Type B pancreatic cell (in vitro differentiated cells): Measurements from ENCODE around the gene TSC22D1. TPM values are rescaled to one million over a fixed set of nuclear protein-coding genes. Genes with fewer than 3 reads are reported as not detected.

Source experiments
- DNase-seq: peaks from one replicate; pipeline ENCODE4 v3.0.0; 2021; ENCODE audit warnings: mixed read lengths; ENCODE audit not compliant: unreplicated experiment; ENCODE audit errors: extremely low spot score
- H3K27ac Mint-ChIP-seq: 2 replicates; pipeline ENCODE4 v1.8.0; 2021; ENCODE audit warnings: mild to moderate bottlenecking, mixed read lengths
- H3K27me3 Mint-ChIP-seq: 2 replicates; pipeline ENCODE4 v1.8.0; 2021; ENCODE audit warnings: mixed read lengths
- H3K36me3 Mint-ChIP-seq: 2 replicates; pipeline ENCODE4 v1.8.0; 2021; ENCODE audit warnings: mixed read lengths
- H3K4me1 Mint-ChIP-seq: one replicate; pipeline ENCODE4 v1.8.0; 2021; ENCODE audit warnings: mixed read lengths; ENCODE audit not compliant: unreplicated experiment
- H3K4me3 Mint-ChIP-seq: 2 replicates; pipeline ENCODE4 v1.8.0; 2021; ENCODE audit warnings: mild to moderate bottlenecking, mixed read lengths
- H3K9me3 Mint-ChIP-seq: 2 replicates; pipeline ENCODE4 v1.8.0; 2021; ENCODE audit warnings: mixed read lengths
- total RNA-seq: library from RNA; stranded (reverse); gene quantifications from 2 replicates; pipeline ENCODE4 v1.2.1, GENCODE V29; 2021; ENCODE audit warnings: low replicate concordance
- TF ChIP-seq, protein P1 (sequence below): fragments of 200-600 bp; sonication (generic); conservative IDR thresholded peaks from 2 replicates; pipeline ENCODE4 v1.5.0; 2021; ENCODE audit warnings: antibody characterized with exemption, mild to moderate bottlenecking

TSC22D1 gene
- total RNA-seq, 1 donor from 2014 or later, result 132 TPM

DNA sequence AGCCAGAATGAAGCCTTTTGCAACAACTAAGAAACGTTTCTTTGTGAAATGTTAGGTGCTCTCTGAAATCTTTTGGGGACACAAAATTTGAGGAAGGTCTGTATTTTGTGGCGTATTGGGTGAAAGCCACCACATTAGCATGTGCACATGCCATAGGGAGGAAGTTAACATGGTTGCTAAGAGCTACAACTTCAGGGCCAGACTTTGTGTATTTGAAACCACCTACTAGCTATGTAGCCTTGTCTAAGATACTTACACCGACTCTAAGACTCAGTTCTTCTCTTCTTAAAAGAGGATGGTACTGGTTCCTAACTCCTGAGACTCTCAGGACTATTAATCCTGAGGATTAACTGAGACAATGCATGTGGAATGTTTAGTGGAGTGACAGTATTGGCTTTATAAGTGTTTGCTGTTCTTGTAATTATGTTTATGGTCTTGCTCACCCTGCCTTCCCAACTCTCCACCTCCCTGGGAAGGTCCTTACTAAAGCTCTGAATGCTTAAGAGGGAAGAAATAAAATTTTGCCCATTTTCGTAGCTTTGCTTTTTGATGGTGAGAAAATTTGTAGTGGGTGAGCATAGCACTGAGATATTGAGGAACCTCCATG is 187.0 kb downstream of the TSC22D1 start:
- Mint-ChIP-seq H3K36me3 (no peaks in the 10 kb centered on the region), H3K4me1 (peaks cover 38% of the 10 kb centered on the region), H3K27me3 (no peaks in the 10 kb centered on the region), H3K4me3 (no peak overlapping the region), H3K9me3 (no peaks in the 10 kb centered on the region), H3K27ac (no peak overlapping the region)
- TF ChIP-seq, protein P1, sequence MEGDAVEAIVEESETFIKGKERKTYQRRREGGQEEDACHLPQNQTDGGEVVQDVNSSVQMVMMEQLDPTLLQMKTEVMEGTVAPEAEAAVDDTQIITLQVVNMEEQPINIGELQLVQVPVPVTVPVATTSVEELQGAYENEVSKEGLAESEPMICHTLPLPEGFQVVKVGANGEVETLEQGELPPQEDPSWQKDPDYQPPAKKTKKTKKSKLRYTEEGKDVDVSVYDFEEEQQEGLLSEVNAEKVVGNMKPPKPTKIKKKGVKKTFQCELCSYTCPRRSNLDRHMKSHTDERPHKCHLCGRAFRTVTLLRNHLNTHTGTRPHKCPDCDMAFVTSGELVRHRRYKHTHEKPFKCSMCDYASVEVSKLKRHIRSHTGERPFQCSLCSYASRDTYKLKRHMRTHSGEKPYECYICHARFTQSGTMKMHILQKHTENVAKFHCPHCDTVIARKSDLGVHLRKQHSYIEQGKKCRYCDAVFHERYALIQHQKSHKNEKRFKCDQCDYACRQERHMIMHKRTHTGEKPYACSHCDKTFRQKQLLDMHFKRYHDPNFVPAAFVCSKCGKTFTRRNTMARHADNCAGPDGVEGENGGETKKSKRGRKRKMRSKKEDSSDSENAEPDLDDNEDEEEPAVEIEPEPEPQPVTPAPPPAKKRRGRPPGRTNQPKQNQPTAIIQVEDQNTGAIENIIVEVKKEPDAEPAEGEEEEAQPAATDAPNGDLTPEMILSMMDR, result no peak
- no peak for DNase-seq

DNA sequence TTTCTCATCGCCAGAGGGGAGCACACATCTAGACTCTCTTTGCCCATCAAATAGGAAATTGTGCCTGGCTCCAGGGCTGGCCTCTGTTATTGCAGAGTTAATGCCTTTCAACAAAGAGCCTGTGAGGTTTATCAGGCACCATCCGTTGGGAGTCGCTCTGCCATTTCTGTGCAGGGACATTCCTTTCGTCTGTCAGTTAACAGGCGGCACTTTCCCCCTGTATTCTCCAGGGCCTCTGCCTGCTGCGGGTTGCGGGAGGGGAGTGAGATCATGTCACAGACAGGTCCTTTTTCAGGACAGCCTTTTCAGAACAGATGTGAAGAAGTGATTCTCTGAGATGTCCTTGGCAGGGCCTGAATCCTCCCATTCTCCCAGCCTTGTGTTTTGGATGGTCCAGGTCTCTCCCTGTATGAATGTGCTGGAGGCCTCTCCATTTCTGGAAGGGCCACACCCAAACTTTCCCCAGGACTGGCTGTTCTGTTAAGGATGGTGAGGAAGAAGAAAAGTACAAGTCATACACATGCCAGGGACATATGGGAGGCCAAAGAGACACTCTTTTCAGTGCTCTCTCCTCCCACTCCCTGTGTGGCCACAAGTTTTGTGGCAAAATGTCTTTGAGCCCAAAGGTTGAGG is 187.6 kb downstream of the TSC22D1 start:
- TF ChIP-seq, protein P1, result no peak
- Mint-ChIP-seq H3K4me3 (no peak overlapping the region), H3K9me3 (no peaks in the 10 kb centered on the region), H3K27ac (no peak overlapping the region), H3K4me1 (peaks cover 35% of the 10 kb centered on the region), H3K36me3 (no peaks in the 10 kb centered on the region), H3K27me3 (no peaks in the 10 kb centered on the region)
- no peak for DNase-seq

DNA sequence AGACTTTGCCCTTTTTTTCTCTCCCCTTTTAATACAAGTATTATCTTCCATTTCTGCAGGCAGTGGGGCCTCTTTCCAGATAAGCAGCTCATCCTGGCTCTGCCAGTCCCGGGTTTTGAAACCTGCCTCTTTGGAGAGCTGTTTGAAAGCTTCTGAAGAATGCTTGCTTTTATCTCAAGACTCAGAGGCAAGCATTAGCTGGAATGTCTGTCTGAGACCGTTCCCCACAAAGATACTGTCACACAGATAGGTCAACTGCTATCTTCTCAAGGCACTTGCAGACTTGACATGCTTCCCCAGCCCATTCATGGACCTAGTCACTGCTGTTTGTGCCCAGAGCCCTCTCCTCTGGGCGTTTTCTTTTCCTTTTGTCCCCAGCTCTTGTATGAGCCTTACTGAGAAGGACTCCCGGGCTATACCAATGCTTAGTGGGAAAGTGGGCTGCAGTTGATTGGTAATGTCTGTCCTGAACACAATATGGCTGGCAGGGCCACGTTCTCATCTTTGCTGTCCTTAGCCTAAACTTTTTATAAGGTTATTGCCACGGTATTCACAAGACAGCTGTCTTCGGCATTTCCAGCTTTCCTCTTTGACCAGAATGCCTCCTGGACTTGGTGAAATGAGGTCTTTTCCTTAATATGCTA is 189.1 kb downstream of the TSC22D1 start:
- no peaks in the 10 kb centered on the region for H3K27me3 Mint-ChIP-seq
- DNase-seq, result no peak
- H3K36me3 Mint-ChIP-seq, result no peaks in the 10 kb centered on the region
- no peaks in the 10 kb centered on the region for H3K9me3 Mint-ChIP-seq
- TF ChIP-seq, protein P1, result no peak
- H3K4me1 Mint-ChIP-seq, result peaks cover 22% of the 10 kb centered on the region
- no peak overlapping the region for H3K4me3 Mint-ChIP-seq
- H3K27ac Mint-ChIP-seq, result no peak overlapping the region

DNA sequence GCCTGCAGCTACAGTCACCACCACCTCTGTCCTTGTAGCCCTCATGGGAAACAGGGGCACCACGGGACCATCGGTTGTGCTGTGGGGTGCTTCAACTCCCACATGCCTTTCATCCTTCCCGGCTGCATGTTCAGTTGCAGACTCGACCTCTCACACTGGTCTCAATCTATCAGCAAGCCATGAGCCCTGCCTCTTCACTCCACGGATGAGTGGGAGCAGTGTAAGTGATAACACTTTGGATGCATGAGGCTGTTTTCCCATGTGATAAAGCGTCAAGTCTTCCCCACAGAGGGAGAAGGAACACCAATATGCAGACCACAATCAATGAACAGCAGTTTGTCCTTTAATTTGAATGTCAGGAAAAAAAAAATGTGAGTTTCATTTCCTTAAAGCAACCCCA is 190.3 kb downstream of the TSC22D1 start:
- Mint-ChIP-seq H3K4me3 (no peak overlapping the region), H3K27me3 (no peaks in the 10 kb centered on the region), H3K27ac (no peak overlapping the region), H3K36me3 (no peaks in the 10 kb centered on the region), H3K4me1 (peaks cover 22% of the 10 kb centered on the region), H3K9me3 (no peaks in the 10 kb centered on the region)
- TF ChIP-seq, protein P1, result no peak
- no peak for DNase-seq

DNA sequence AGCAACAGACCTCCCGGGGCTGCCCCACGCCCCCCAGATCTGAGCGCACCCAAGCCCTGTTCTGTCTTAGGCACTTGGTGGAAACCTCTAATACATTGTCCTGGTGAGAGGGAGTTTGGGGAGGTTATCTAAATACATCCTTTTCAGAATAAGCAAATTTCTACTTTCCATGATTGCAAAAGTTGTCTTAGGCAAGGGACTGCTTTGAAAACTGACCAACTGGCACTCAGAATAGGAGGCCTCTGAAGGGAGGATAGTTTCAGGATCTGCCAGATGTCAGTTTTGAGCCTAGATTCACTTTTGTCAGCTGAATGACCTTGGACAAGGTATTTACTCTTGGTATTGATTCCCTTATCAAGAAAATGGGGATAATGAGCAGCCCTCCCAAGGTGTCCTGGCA is 190.7 kb downstream of the TSC22D1 start:
- H3K27me3 Mint-ChIP-seq, result no peaks in the 10 kb centered on the region
- H3K4me1 Mint-ChIP-seq, result peaks cover 22% of the 10 kb centered on the region
- TF ChIP-seq, protein P1, result no peak
- no peak overlapping the region for H3K27ac Mint-ChIP-seq
- H3K9me3 Mint-ChIP-seq, result no peaks in the 10 kb centered on the region
- no peaks in the 10 kb centered on the region for H3K36me3 Mint-ChIP-seq
- no peak overlapping the region for H3K4me3 Mint-ChIP-seq
- no peak for DNase-seq
